ENCODE measurements around the gene KRTAP3-3.

The KRTAP3-3 gene

GRCh38 chr17:40951011-40951622, 42.8 kb downstream of the KRTAP3-3 start:
- DNase-seq (ENCODE audit: low spot score): no peak
- ATAC-seq (ENCODE audit: low read depth): no peak
- H3K27me3 ChIP-seq (ENCODE audit: insufficient read depth, poor library complexity, severe bottlenecking): no peaks in the 10 kb centered on the region
- H3K27ac ChIP-seq (ENCODE audit: poor library complexity, severe bottlenecking): no peak overlapping the region
- H3K4me3 ChIP-seq (ENCODE audit: severe bottlenecking): no peak overlapping the region
- H3K9me3 ChIP-seq (ENCODE audit: severe bottlenecking): no peaks in the 10 kb centered on the region
- peaks cover 36% of the 10 kb centered on the region for H3K4me1 ChIP-seq (ENCODE audit: insufficient read depth, poor library complexity, severe bottlenecking)
- no peaks in the 10 kb centered on the region for H3K36me3 ChIP-seq (ENCODE audit: low read depth)
- TF ChIP-seq CTCF (IDR thresholded peaks at IDR 0.05; ENCODE audit: poor library complexity, severe bottlenecking): no peak

- Histone ChIP-seq H3K9me3 (ENCODE audit: severe bottlenecking) (no peaks in the 10 kb centered on the region), H3K4me1 (ENCODE audit: insufficient read depth, poor library complexity, severe bottlenecking) (peaks cover 27% of the 10 kb centered on the region), H3K27ac (ENCODE audit: poor library complexity, severe bottlenecking) (no peak overlapping the region), H3K36me3 (ENCODE audit: low read depth) (no peaks in the 10 kb centered on the region), H3K27me3 (ENCODE audit: insufficient read depth, poor library complexity, severe bottlenecking) (no peaks in the 10 kb centered on the region), H3K4me3 (ENCODE audit: severe bottlenecking) (no peak overlapping the region)
- ATAC-seq (ENCODE audit: low read depth) (no peak), DNase-seq (ENCODE audit: low spot score) (no peak)
- TF ChIP-seq CTCF (IDR thresholded peaks at IDR 0.05; ENCODE audit: poor library complexity, severe bottlenecking): no peak
These were observed 43.8 kb downstream of the KRTAP3-3 start for GRCh38 chr17:40950176-40950575.

- no peak for ATAC-seq (ENCODE audit: low read depth)
- no peak for DNase-seq (ENCODE audit: low spot score)
- Histone ChIP-seq H3K27ac (ENCODE audit: poor library complexity, severe bottlenecking) (no peak overlapping the region), H3K36me3 (ENCODE audit: low read depth) (no peaks in the 10 kb centered on the region), H3K4me1 (ENCODE audit: insufficient read depth, poor library complexity, severe bottlenecking) (peaks cover 19% of the 10 kb centered on the region), H3K27me3 (ENCODE audit: insufficient read depth, poor library complexity, severe bottlenecking) (no peaks in the 10 kb centered on the region), H3K4me3 (ENCODE audit: severe bottlenecking) (no peak overlapping the region), H3K9me3 (ENCODE audit: severe bottlenecking) (no peaks in the 10 kb centered on the region)
- no peak for TF ChIP-seq CTCF (IDR thresholded peaks at IDR 0.05; ENCODE audit: poor library complexity, severe bottlenecking)
These were observed 44.5 kb downstream of the KRTAP3-3 start for GRCh38 chr17:40949418-40949817.

GRCh38 chr17:40947929-40948328, 46.0 kb downstream of the KRTAP3-3 start:
- no peaks in the 10 kb centered on the region for H3K27me3 ChIP-seq (ENCODE audit: insufficient read depth, poor library complexity, severe bottlenecking)
- TF ChIP-seq CTCF (IDR thresholded peaks at IDR 0.05; ENCODE audit: poor library complexity, severe bottlenecking): no peak
- H3K4me1 ChIP-seq (ENCODE audit: insufficient read depth, poor library complexity, severe bottlenecking): peaks cover 8% of the 10 kb centered on the region
- no peaks in the 10 kb centered on the region for H3K36me3 ChIP-seq (ENCODE audit: low read depth)
- ATAC-seq (ENCODE audit: low read depth): no peak
- no peak overlapping the region for H3K4me3 ChIP-seq (ENCODE audit: severe bottlenecking)
- no peak for DNase-seq (ENCODE audit: low spot score)
- no peaks in the 10 kb centered on the region for H3K9me3 ChIP-seq (ENCODE audit: severe bottlenecking)
- no peak overlapping the region for H3K27ac ChIP-seq (ENCODE audit: poor library complexity, severe bottlenecking)

GRCh38 chr17:40945414-40945813, 48.5 kb downstream of the KRTAP3-3 start:
- H3K27ac ChIP-seq (ENCODE audit: poor library complexity, severe bottlenecking): no peak overlapping the region
- H3K4me1 ChIP-seq (ENCODE audit: insufficient read depth, poor library complexity, severe bottlenecking): no peaks in the 10 kb centered on the region
- no peak for ATAC-seq (ENCODE audit: low read depth)
- H3K9me3 ChIP-seq (ENCODE audit: severe bottlenecking): no peaks in the 10 kb centered on the region
- no peak overlapping the region for H3K4me3 ChIP-seq (ENCODE audit: severe bottlenecking)
- no peak for DNase-seq (ENCODE audit: low spot score)
- H3K27me3 ChIP-seq (ENCODE audit: insufficient read depth, poor library complexity, severe bottlenecking): no peaks in the 10 kb centered on the region
- no peak for TF ChIP-seq CTCF (IDR thresholded peaks at IDR 0.05; ENCODE audit: poor library complexity, severe bottlenecking)
- no peaks in the 10 kb centered on the region for H3K36me3 ChIP-seq (ENCODE audit: low read depth)

All from RWPE2 (cell line).